Neural progenitor cell (in vitro differentiated cells): ENCODE data around the gene LDAF1. TPM values are rescaled to one million over a fixed set of nuclear protein-coding genes. Genes with fewer than 3 reads are reported as not detected.

ENCODE experiments used
- DNase-seq: peaks from one replicate; pipeline ENCODE4 v3.0.0-alpha.2; 2016; ENCODE audit warnings: low spot score
- H2AFZ ChIP-seq: fragments of 200-600 bp; sonication (generic); replicated peaks from 2 replicates; pipeline ENCODE4 v1.6.1; 2016; ENCODE audit warnings: antibody characterized with exemption
- H3F3A ChIP-seq: fragments of 200-600 bp; sonication (generic); 2 replicates; pipeline ENCODE4 v1.6.1; 2016; ENCODE audit warnings: antibody characterized with exemption, low read depth
- H3K27ac ChIP-seq: fragments of 200-600 bp; sonication (generic); 2 replicates; pipeline ENCODE4 v1.5.1; 2016; ENCODE audit warnings: mild to moderate bottlenecking
- H3K27me3 ChIP-seq: fragments of 200-600 bp; sonication (generic); 2 replicates; pipeline ENCODE4 v1.6.1; 2016; ENCODE audit warnings: mild to moderate bottlenecking, moderate library complexity
- H3K36me3 ChIP-seq: fragments of 200-600 bp; sonication (generic); 2 replicates; pipeline ENCODE4 v1.5.1; 2016
- H3K4me1 ChIP-seq: fragments of 200-600 bp; sonication (generic); 2 replicates; pipeline ENCODE4 v1.6.1; 2016; ENCODE audit warnings: mixed run types
- H3K4me2 ChIP-seq: fragments of 200-600 bp; sonication (generic); 2 replicates; pipeline ENCODE4 v1.6.1; 2016
- H3K4me3 ChIP-seq: fragments of 200-600 bp; sonication (generic); 2 replicates; pipeline ENCODE4 v1.5.1; 2016
- H3K79me2 ChIP-seq: fragments of 200-600 bp; sonication (generic); 2 replicates; pipeline ENCODE4 v1.6.1; 2016; ENCODE audit warnings: low read depth
- H3K9ac ChIP-seq: fragments of 200-600 bp; sonication (generic); 2 replicates; pipeline ENCODE4 v1.6.1; 2016
- H3K9me3 ChIP-seq: fragments of 200-600 bp; sonication (generic); 2 replicates; pipeline ENCODE4 v1.5.1; 2016; ENCODE audit warnings: low read depth
- H4K20me1 ChIP-seq: fragments of 200-600 bp; sonication (generic); 2 replicates; pipeline ENCODE4 v1.6.1; 2016; ENCODE audit warnings: low read depth
- H3K27ac Mint-ChIP-seq: 3 replicates; pipeline ENCODE4 v1.8.0; 2021; ENCODE audit warnings: mixed read lengths
- H3K27me3 Mint-ChIP-seq: 2 replicates; pipeline ENCODE4 v1.8.0; 2022; ENCODE audit warnings: low read depth, mild to moderate bottlenecking, inconsistent platforms, moderate library complexity, mixed read lengths; ENCODE audit not compliant: insufficient read depth
- H3K36me3 Mint-ChIP-seq: 3 replicates; pipeline ENCODE4 v1.8.0; 2021; ENCODE audit warnings: mixed read lengths
- H3K4me1 Mint-ChIP-seq: 3 replicates; pipeline ENCODE4 v1.8.0; 2021; ENCODE audit warnings: mixed read lengths
- H3K4me3 Mint-ChIP-seq: 3 replicates; pipeline ENCODE4 v1.8.0; 2021; ENCODE audit warnings: mild to moderate bottlenecking, moderate library complexity, mixed read lengths
- H3K9me3 Mint-ChIP-seq: 3 replicates; pipeline ENCODE4 v1.8.0; 2020; ENCODE audit warnings: mixed read lengths
- EZH2 ChIP-seq: fragments of 200-600 bp; sonication (generic); IDR thresholded peaks from 2 replicates; pipeline ENCODE4 v1.6.1; 2017; ENCODE audit warnings: antibody characterized with exemption, mild to moderate bottlenecking, moderate library complexity
- EZH2phosphoT487 ChIP-seq: fragments of 200-600 bp; sonication (generic); IDR thresholded peaks from 2 replicates; pipeline ENCODE4 v1.6.1; 2017; ENCODE audit warnings: antibody characterized with exemption
- total RNA-seq: library from RNA; depleted of rRNA; stranded (reverse); fragments of >200 nt; gene quantifications from 2 replicates; pipeline ENCODE4 v1.2.3, GENCODE V29; 2015; ENCODE audit warnings: low replicate concordance
- TF ChIP-seq, protein P1 (sequence below): fragments of 200-600 bp; sonication (generic); IDR thresholded peaks from 2 replicates; pipeline ENCODE4 v1.5.1; 2017; ENCODE audit warnings: antibody characterized with exemption, mild to moderate bottlenecking

LDAF1 gene
- total RNA-seq, 1 donor from 2014 or later, result 34.8 TPM

DNA sequence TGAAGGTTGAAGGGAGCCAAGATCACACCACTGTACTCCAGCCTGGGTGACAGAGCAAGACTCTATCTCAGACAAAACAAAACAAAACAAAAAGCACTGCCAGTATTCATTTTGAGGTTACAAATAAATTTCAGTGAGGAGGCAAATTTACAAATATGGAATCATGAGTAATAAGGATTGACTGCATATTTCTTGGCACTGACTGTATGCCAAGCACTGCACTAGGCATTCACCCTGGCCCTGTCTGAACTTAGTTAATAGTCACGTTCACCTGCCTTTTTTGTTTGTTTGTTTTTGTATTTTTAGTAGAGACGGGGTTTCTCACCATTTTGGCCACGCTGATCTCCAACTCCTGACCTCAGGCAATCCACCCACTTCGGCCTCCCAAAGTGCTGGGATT, 5.1 kb downstream of the LDAF1 start:
- H3K9me3 ChIP-seq, result no peaks in the 10 kb centered on the region
- H3F3A ChIP-seq, result no peaks in the 10 kb centered on the region
- H3K4me1 ChIP-seq, result no peaks in the 10 kb centered on the region
- peaks cover 21% of the 10 kb centered on the region for H4K20me1 ChIP-seq
- Mint-ChIP-seq H3K36me3 (peaks cover 12% of the 10 kb centered on the region), H3K4me1 (peaks cover 4% of the 10 kb centered on the region), H3K9me3 (no peaks in the 10 kb centered on the region), H3K4me3 (no peak overlapping the region), H3K27ac (no peak overlapping the region), H3K27me3 (peaks cover 5% of the 10 kb centered on the region)
- H2AFZ ChIP-seq, result no peak overlapping the region
- H3K27me3 ChIP-seq, result no peaks in the 10 kb centered on the region
- H3K27ac ChIP-seq, result no peak overlapping the region
- no peak for DNase-seq
- no peak overlapping the region for H3K4me3 ChIP-seq
- H3K9ac ChIP-seq, result no peak overlapping the region
- H3K79me2 ChIP-seq, result peaks cover 10% of the 10 kb centered on the region
- TF ChIP-seq EZH2phosphoT487 (no peak), EZH2 (no peak)
- TF ChIP-seq, protein P1, sequence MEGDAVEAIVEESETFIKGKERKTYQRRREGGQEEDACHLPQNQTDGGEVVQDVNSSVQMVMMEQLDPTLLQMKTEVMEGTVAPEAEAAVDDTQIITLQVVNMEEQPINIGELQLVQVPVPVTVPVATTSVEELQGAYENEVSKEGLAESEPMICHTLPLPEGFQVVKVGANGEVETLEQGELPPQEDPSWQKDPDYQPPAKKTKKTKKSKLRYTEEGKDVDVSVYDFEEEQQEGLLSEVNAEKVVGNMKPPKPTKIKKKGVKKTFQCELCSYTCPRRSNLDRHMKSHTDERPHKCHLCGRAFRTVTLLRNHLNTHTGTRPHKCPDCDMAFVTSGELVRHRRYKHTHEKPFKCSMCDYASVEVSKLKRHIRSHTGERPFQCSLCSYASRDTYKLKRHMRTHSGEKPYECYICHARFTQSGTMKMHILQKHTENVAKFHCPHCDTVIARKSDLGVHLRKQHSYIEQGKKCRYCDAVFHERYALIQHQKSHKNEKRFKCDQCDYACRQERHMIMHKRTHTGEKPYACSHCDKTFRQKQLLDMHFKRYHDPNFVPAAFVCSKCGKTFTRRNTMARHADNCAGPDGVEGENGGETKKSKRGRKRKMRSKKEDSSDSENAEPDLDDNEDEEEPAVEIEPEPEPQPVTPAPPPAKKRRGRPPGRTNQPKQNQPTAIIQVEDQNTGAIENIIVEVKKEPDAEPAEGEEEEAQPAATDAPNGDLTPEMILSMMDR, result no peak
- no peak overlapping the region for H3K4me2 ChIP-seq
- H3K36me3 ChIP-seq, result no peaks in the 10 kb centered on the region

DNA sequence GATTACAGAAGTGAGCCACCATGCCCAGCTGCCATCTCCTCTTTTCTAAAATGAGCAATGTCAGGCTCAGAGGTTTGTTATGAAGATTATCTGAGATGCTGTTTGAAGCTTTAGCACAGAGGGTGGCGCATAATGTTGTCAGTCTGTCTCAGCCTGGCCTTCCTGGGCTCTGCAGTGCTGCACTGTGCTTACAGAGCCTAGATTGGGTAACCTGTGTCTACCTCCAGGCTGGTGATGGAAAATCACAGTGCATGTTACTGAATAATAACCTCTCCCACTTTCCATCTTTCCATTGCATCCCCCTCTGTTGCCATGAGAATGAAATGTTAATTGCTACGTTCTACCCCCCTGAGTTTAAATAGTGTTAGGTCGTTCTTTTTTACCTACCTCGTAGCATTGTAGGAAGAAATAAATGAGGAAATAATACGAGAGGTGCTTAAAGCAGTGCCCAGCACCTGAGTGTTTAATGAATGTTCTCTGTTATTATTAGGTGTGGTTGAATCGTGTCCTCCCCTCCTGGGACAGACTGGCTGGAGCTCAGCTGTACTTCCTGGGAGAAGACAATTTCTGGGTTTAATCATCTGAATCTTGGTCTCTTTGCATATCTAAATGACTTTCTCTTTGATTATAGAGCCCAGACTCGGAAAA, 6.2 kb downstream of the LDAF1 start:
- H3K27me3 Mint-ChIP-seq, result peaks cover under 1% of the 10 kb centered on the region

DNA sequence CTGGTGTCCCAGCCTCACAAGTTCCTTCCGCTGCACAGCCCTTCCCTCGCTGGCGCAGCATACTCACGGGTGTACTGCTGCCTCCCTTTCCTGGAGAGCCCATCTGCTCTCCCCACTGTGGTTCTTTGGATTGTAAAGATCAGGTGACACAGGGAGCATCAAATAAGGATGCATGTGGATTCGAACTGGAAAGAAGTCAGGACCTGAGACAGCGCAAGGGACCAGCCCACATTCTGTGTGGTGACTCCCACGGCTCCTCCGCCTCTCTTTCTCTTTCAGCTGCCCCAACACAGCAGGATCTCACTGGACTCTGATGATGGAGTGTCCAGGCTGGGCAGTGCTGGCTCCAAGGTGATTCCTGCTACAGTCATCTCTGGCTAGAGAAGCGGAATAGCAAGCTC, 8.1 kb downstream of the LDAF1 start:
- Mint-ChIP-seq H3K27ac (no peak overlapping the region), H3K4me1 (no peaks in the 10 kb centered on the region), H3K4me3 (no peak overlapping the region), H3K27me3 (no peaks in the 10 kb centered on the region), H3K9me3 (no peaks in the 10 kb centered on the region), H3K36me3 (peaks cover 11% of the 10 kb centered on the region)
- no peaks in the 10 kb centered on the region for H3K4me1 ChIP-seq
- peaks cover 15% of the 10 kb centered on the region for H4K20me1 ChIP-seq
- no peak overlapping the region for H3K4me2 ChIP-seq
- DNase-seq, result peak; percentile 27
- H3K27ac ChIP-seq, result no peak overlapping the region
- H2AFZ ChIP-seq, result no peak overlapping the region
- no peaks in the 10 kb centered on the region for H3K79me2 ChIP-seq
- no peaks in the 10 kb centered on the region for H3K9me3 ChIP-seq
- TF ChIP-seq, protein P1, result no peak
- TF ChIP-seq EZH2phosphoT487, result no peak
- no peak overlapping the region for H3K4me3 ChIP-seq
- H3K27me3 ChIP-seq, result no peaks in the 10 kb centered on the region
- H3K9ac ChIP-seq, result no peak overlapping the region
- H3F3A ChIP-seq, result peaks cover 3% of the 10 kb centered on the region
- H3K36me3 ChIP-seq, result no peaks in the 10 kb centered on the region

More for the DNA sequence above, 6.2 kb downstream of the LDAF1 start:
- H3F3A ChIP-seq, result peaks cover 3% of the 10 kb centered on the region
- TF ChIP-seq, protein P1, result no peak
- TF ChIP-seq EZH2 (no peak), EZH2phosphoT487 (no peak)
- peaks cover 3% of the 10 kb centered on the region for H3K79me2 ChIP-seq
- H3K4me3 ChIP-seq, result no peak overlapping the region
- no peak overlapping the region for H3K27ac ChIP-seq
- Mint-ChIP-seq H3K27ac (no peak overlapping the region), H3K36me3 (peaks cover 12% of the 10 kb centered on the region), H3K4me1 (peaks cover 4% of the 10 kb centered on the region), H3K9me3 (no peaks in the 10 kb centered on the region), H3K4me3 (no peak overlapping the region)
- H3K27me3 ChIP-seq, result no peaks in the 10 kb centered on the region
- H3K4me2 ChIP-seq, result no peak overlapping the region
- H4K20me1 ChIP-seq, result peaks cover 25% of the 10 kb centered on the region
- H3K36me3 ChIP-seq, result no peaks in the 10 kb centered on the region
- H3K9me3 ChIP-seq, result no peaks in the 10 kb centered on the region
- H3K9ac ChIP-seq, result no peak overlapping the region
- H3K4me1 ChIP-seq, result no peaks in the 10 kb centered on the region
- no peak for DNase-seq
- no peak overlapping the region for H2AFZ ChIP-seq
